ENCODE data around the gene DZIP3.

DNA sequence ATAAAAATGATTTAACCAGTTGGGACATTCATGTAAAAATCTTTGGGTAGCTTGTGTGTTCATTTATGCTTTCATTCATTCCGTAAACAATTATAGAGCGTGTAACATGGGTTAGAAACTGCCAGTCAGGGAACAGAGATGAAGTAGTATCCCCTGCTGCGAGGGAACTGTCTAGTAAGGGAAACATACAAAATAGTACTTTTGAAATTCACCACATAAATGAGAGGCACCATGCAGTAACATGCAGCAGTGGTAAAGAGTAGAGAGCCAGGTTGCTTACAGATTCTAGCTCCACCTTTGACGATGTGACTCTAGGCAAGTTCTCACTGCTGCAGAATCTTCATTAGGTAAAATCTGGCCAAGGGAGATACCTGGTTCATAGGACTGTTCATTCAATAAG lies 938 bp downstream of the DZIP3 start:
- TF ChIP-seq, protein P1, sequence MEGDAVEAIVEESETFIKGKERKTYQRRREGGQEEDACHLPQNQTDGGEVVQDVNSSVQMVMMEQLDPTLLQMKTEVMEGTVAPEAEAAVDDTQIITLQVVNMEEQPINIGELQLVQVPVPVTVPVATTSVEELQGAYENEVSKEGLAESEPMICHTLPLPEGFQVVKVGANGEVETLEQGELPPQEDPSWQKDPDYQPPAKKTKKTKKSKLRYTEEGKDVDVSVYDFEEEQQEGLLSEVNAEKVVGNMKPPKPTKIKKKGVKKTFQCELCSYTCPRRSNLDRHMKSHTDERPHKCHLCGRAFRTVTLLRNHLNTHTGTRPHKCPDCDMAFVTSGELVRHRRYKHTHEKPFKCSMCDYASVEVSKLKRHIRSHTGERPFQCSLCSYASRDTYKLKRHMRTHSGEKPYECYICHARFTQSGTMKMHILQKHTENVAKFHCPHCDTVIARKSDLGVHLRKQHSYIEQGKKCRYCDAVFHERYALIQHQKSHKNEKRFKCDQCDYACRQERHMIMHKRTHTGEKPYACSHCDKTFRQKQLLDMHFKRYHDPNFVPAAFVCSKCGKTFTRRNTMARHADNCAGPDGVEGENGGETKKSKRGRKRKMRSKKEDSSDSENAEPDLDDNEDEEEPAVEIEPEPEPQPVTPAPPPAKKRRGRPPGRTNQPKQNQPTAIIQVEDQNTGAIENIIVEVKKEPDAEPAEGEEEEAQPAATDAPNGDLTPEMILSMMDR (IDR thresholded peaks at IDR 0.05; ENCODE audit: insufficient read depth, low read length, poor library complexity, severe bottlenecking) = no peak
- TF ChIP-seq EZH2phosphoT487 (conservative IDR thresholded peaks at IDR 0.05; ENCODE audit: low read length) = no peak
